Stimulated activated CD4-positive, alpha-beta T cell treated with anti-CD3 and anti-CD28 coated beads, Interleukin-12 subunit alpha, Interleukin-12 subunit beta, amount 100 ng/mL, for 4 hours (primary cell): ENCODE results near the gene NIP7.
"Not testable (repeated sequence)": the region's sequence is repeated elsewhere in the genome, so short reads cannot be mapped to it uniquely, and the experiment has no call there.

Source experiments
- DNase-seq: peaks from one replicate; pipeline ENCODE4 v3.0.0-alpha.2; 2020

NIP7 gene

DNA sequence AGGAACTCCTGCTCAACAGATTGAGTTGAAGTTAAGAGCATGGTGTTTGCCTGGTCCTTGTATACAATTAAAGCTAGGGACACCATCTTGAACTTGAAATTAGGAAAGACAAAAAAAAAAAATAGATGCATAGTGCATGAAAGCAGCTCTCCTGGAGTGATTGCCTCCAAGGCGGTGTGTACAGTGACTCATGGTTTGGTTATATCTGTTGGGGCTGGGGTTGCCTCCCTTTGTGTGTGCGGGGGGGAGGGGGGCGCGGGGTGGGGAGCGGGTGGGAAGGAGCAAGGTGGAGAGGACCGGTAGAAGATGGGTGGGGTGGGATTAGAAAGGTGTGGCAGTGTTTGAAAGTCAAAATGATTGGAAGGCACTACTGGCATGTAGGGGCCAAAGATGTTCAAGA is 8.7 kb downstream of the NIP7 start:
- DNase-seq = no peak

GRCh38 chr16:69349536-69349935 is 10.0 kb downstream of the NIP7 start:
- DNase-seq = no peak

DNA sequence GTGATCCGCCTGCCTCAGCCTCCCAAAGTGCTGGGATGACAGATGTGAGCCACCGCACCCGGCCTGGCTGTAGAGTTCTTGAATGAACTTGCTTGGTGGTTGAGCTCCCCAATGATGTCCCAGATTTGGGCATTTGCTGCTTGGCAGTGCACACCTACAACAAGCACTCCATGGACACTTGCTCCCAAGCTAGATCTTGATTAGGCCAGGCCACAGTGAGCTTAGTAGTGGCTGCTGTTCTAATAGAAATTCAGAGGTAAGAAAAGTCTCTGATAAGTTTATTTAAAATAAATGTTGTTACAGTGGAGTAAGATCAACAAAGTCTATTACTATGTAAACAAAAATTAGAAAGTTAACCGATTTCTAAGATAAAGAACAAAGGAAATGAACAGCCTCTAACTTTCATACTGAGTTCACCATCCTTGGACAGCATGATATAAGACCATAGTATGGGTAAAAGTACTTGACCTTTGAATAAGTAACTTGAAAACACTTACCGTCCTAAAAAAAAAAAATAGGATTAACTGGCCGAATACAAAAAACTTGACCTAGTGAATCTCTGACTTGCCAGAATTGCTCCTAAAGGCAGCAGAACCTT is 11.1 kb downstream of the NIP7 start:
- no peak for DNase-seq

DNA sequence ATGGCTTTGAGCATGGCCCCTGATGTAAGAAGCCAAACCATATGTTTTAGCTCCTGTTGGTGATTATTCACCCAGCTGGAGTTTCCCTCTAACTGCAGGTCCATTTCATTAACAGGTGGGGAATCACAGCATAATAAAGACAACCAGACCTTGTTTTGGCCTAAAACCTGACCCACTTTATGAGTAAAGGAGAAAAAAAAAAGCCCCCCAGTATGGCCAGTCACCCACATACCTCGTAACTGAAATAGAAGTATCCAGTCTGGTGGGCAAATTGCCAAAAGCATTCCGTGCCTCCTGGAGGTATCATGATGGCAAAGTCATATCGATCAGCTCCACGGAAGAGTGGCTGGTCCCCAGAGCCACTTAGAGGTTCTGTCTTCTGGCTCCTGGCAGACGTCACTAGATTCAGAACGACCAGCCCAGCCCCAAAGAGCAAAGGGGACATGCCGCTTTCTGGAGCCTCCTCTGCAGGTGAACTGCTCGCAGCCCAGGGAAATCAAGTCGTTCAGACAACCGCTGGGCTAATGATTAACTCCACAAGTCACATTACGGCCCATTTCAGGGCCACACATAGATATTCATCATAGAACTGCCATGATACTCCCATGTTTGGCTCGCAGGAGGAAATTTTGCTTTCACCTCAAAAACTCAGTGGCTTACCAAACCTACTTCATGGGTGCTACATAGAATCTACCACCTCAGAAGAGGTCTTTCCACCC is 11.9 kb downstream of the NIP7 start, which contains the start of gene TMED6:
TMED6 (minus strand) TSS at position 478 of the 719 bp plus-strand sequence; CDS start at position 445, 33 bp downstream.
- no peak for DNase-seq

- not testable (repeated sequence) for DNase-seq
Measured at GRCh38 chr16:69360070-69360469, 20.5 kb downstream of the NIP7 start.

- DNase-seq = no peak
Measured at GRCh38 chr16:69363281-69363717, 23.7 kb downstream of the NIP7 start.

GRCh38 chr16:69364088-69364487 is 24.5 kb downstream of the NIP7 start:
- DNase-seq = no peak

- DNase-seq = no peak
Measured at GRCh38 chr16:69365901-69366300, 26.3 kb downstream of the NIP7 start.

DNA sequence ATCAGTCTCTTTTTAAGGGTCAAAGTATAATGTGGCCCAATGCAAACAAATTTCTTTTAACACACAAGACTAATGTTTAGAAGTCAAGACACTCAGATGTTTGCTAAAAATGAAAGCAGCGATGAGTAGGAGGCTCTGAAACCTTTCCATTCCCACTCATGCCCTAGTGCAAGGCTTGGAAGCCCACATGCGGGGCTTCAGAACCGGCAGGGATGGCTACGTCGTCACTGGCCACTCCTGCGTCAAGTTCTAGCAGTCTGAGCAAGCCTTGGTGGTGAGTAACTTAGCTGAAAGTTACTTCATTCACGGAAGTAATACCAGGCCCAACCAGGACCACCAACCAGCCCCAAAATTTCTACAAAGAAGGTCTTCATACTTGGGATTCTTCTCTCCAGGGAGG is 26.9 kb downstream of the NIP7 start:
- no peak for DNase-seq

- DNase-seq = no peak
Measured at GRCh38 chr16:69367980-69368379, 28.4 kb downstream of the NIP7 start.

- no peak for DNase-seq
Measured at GRCh38 chr16:69368866-69369265, 29.3 kb downstream of the NIP7 start.

DNA sequence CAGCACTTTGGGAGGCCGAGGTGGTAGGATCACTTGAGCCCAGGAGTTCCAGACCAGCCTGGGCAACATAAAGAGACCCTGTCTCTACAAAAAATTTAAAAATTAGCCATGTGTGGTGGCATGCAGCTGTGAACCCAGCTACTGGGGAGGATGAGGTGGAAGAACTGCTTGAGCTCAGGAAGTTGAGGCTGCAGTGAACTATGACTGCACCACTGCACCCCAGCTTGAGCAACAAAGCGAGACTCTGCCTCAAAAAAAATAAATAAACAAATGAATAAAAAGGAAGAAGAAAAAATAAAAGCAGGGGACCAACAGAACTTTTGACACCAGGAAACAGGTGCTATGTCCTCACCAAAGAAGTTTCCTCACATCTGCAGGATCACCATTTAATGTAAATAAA is 32.0 kb downstream of the NIP7 start:
- no peak for DNase-seq

- no peak for DNase-seq
Measured at GRCh38 chr16:69373019-69373418, 33.4 kb downstream of the NIP7 start.

DNA sequence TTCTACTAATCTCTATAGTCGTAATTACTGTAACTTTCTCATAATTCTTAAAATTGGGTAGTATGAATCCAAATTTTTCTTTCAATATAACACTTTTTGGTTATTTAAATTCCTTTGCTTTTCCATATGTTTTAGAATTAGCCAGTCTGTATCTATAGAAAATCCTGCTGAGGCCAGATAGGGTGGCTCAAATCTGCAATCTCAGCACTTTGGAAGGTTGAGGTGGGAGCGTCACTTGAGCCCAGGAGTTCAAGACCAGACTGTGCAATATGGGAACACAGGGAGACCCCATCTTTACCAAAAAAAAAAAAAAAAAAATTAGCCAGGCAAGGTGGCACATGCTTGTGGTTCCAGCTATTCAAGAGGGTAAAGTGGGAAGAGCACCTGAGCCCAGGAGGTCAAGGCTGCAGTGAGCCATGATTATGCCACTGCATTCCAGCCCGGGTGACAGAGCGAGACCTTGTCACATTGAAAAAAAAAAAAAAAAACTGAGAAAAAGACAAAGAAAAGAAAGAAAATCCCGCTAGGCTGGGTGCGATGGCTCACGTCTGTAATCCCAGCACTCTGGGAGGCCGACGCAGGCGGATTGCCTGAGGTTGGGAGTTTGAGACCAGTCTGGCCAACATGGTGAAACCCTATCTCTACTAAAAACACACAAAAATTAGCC is 37.0 kb downstream of the NIP7 start:
- DNase-seq = no peak

GRCh38 chr16:69378036-69378435 is 38.5 kb downstream of the NIP7 start:
- DNase-seq = no peak

DNA sequence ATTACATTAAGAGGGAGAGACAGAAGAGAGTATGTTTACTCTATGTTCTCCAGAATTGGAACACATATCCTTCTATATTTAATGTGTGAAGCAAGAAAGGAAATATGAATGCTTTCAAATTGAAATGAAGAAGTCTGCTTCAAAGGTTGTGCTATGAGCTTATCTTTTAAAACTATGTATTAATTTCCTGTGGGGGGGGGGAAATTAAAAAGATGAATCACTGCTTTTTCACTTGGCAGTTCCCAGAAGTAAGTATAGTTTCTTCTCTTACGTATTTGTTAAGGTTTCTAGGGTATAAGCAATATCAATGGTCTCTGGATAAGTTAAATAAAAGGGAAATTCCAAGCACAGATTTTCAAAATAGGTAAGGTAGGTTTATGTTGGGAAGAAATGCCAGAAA is 39.2 kb downstream of the NIP7 start:
- no peak for DNase-seq

DNA sequence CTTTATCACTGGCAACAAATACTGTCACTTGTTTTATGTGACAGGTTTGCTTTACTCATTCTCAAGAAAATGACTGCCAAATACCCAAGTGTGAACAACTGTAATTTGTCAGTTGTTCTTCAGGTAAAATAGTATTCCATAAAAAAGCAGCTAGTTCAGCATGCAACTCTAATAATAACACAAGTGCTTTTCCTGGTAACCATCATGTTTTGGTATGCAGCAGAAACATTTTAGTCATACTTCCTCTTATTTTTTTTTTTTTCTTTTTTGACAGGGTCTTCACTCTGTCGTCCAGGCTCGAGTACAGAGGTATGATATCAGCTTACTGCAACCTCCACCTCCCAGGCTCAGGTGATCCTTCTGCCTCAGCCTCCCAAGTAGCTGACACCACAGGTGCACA is 41.7 kb downstream of the NIP7 start:
- DNase-seq = no peak

- DNase-seq = no peak
Measured at GRCh38 chr16:69382421-69382820, 42.8 kb downstream of the NIP7 start.

DNA sequence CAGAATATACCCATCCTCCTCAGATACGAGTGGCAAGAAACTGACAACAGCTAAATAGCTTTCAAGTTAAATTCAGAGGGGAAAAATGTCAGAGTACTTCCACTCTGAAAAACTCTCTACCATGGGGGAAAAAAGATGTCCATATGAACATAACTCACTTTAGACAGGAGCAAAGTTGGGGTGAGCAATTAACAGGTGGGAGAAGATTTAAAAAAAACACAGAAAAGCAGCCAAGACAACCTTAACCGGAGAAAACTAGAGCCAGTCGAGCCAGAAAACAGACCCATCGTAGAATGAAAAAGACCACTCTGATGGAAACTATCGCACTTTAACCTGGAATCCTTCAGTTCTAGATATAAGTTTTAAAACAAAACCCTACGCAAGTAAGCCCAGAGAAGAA is 45.4 kb downstream of the NIP7 start:
- no peak for DNase-seq

DNA sequence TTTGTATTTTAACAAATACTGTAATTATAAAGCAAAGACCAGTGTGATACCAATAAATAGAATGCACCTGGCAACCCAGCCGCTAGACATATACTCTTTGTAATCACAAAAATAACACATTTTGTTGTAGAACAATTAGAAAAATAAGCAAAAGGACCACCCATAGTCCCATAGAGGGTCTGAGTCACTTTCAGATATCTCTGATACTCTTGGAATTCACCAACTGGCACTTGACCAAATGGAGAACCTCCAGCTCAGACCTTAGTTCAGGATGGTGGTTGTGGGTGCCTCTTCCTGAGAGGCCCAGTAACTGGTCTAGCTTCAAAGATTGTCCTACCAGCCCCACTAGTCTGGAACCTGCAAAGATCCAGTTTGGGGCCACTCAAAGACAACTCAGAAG is 47.0 kb downstream of the NIP7 start:
- DNase-seq = no peak
